HepG2 (cell line): ENCODE measurements around the gene KDM3B. TPM values are rescaled to one million over a fixed set of nuclear protein-coding genes. Genes with fewer than 3 reads are reported as not detected.

Experiments used
- ATAC-seq: fragments of 200-7000 bp; cut with Tn5 transposase; 3 replicates; pipeline ENCODE4 v1.9.1; 2020; ENCODE audit warnings: mild to moderate bottlenecking, moderate library complexity
- BruUV-seq: library from RNA; stranded (reverse); fragments of 400-500 nt; replicated peaks from 2 replicates; lab custom pipeline; 2021; lab: Mats Ljungman, UMichigan
- CTCF ChIA-PET: fragments of 300-600 bp; formaldehyde crosslinking; extraction: SDS; loops from one replicate; lab custom pipeline; 2021; ENCODE audit warnings: low total read pairs, inconsistent platforms, low intra/inter-chr PET ratio; lab: Yijun Ruan, JAX
- POLR2A ChIA-PET: fragments of 350-600 bp; sonication (Branson Sonifier 250); formaldehyde crosslinking; loops from one replicate; lab custom pipeline; 2020; ENCODE audit warnings: antibody characterized with exemption, inconsistent platforms; lab: Yijun Ruan, JAX
- DNase-seq: peaks from one replicate; pipeline ENCODE4 v3.0.0-alpha.2; 2015; ENCODE audit warnings: low spot score
- FAIRE-seq: peaks from 3 replicates; lab custom pipeline; 2011; peaks lifted over from hg19 to GRCh38; lab: Jason Lieb, UNC
- H2AFZ ChIP-seq: one replicate; pipeline ENCODE4 v1.6.1; 2011; ENCODE audit warnings: low read length, inconsistent platforms
- H3K27ac ChIP-seq: fragments of 300-600 bp; 3 replicates; pipeline ENCODE4 v1.8.0; 2011; ENCODE audit warnings: mixed run types, mild to moderate bottlenecking, mixed read lengths, low read length, inconsistent platforms; ENCODE audit not compliant: insufficient read depth; ENCODE audit errors: extremely low read length
- H3K27me3 ChIP-seq, 2 experiments: fragments of 200-600 bp in 1 of 2; 2 replicates in 1 of 2; 3 replicates in 1 of 2; pipeline versions ENCODE4 v1.6.0 to v1.8.0; 2011; ENCODE audit warnings: low read length in 2 of 2, mild to moderate bottlenecking in 2 of 2, moderate library complexity in 2 of 2, inconsistent platforms in 1 of 2; ENCODE audit not compliant: insufficient read depth in 2 of 2, control insufficient read depth in 1 of 2
- H3K36me3 ChIP-seq, 2 experiments: fragments of 200-600 bp in 1 of 2; replicated peaks in 1 of 2; 2 replicates in 1 of 2; 3 replicates in 1 of 2; pipeline versions ENCODE4 v1.5.1 to v1.8.0; 2011; ENCODE audit warnings: low read length in 2 of 2, inconsistent platforms in 1 of 2; ENCODE audit not compliant: insufficient read depth in 2 of 2, control insufficient read depth in 1 of 2
- H3K4me1 ChIP-seq: 2 replicates; pipeline ENCODE4 v1.5.1; 2012; ENCODE audit warnings: low read length, inconsistent platforms; ENCODE audit not compliant: insufficient read depth
- H3K4me2 ChIP-seq: 2 replicates; pipeline ENCODE4 v1.6.0; 2011; ENCODE audit warnings: low read depth, low read length, inconsistent platforms
- H3K4me3 ChIP-seq, 3 experiments: fragments of 200-600 bp in 1 of 3; sonication (generic), shearing (Covaris generic) in 1 of 3; replicated peaks in 1 of 3; 2 replicates each; pipeline ENCODE4 v1.5.1; 2011 to 2016; ENCODE audit warnings: low read length in 3 of 3, inconsistent platforms in 2 of 3, low read depth in 2 of 3, mild to moderate bottlenecking in 2 of 3, control low read depth in 1 of 3, mixed read lengths in 1 of 3; ENCODE audit not compliant: insufficient read depth in 1 of 3
- H3K79me2 ChIP-seq: one replicate; pipeline ENCODE4 v1.6.1; 2011; ENCODE audit warnings: low read length, inconsistent platforms; ENCODE audit not compliant: insufficient read depth
- H3K9ac ChIP-seq: 2 replicates; pipeline ENCODE4 v1.6.0; 2011; ENCODE audit warnings: mild to moderate bottlenecking, low read depth, low read length, inconsistent platforms; ENCODE audit not compliant: insufficient read depth
- H3K9me3 ChIP-seq: 2 replicates; pipeline ENCODE4 v1.5.1; 2012; ENCODE audit warnings: mild to moderate bottlenecking, low read length
- H4K20me1 ChIP-seq: 2 replicates; pipeline ENCODE4 v1.6.0; 2011; ENCODE audit warnings: inconsistent platforms, mild to moderate bottlenecking, low read length, moderate library complexity; ENCODE audit not compliant: insufficient read depth
- DMAP1 ChIP-seq: IDR thresholded peaks from 2 replicates; pipeline ENCODE4 v1.6.1; 2016
- GLI4 ChIP-seq: sonication (generic); formaldehyde crosslinking; IDR thresholded peaks from 2 replicates; pipeline ENCODE4 v1.5.1; 2020; ENCODE audit warnings: missing genetic modification reagents, mild to moderate bottlenecking, moderate library complexity, borderline replicate concordance
- GPBP1L1 ChIP-seq: sonication (generic); formaldehyde crosslinking; IDR thresholded peaks from 2 replicates; pipeline ENCODE4 v1.5.0; 2020; ENCODE audit warnings: mild to moderate bottlenecking, missing genetic modification reagents
- NAIF1 ChIP-seq: sonication (generic); formaldehyde crosslinking; IDR thresholded peaks from 2 replicates; pipeline ENCODE4 v1.5.0; 2020; ENCODE audit warnings: mild to moderate bottlenecking, missing genetic modification reagents, borderline replicate concordance
- REPIN1 ChIP-seq: sonication (generic); formaldehyde crosslinking; IDR thresholded peaks from 2 replicates; pipeline ENCODE4 v1.8.0; 2022; ENCODE audit warnings: missing genetic modification reagents, low read depth, mild to moderate bottlenecking, borderline replicate concordance
- SAFB2 ChIP-seq: sonication (generic); formaldehyde crosslinking; IDR thresholded peaks from 2 replicates; pipeline ENCODE4 v1.5.1; 2020; ENCODE audit warnings: missing genetic modification reagents, low read depth, mild to moderate bottlenecking, borderline replicate concordance
- STAT5B ChIP-seq: sonication (generic); formaldehyde crosslinking; IDR thresholded peaks from 2 replicates; pipeline ENCODE4 v1.4.0; 2020; ENCODE audit warnings: missing genetic modification reagents
- ZFAT ChIP-seq: sonication (generic); formaldehyde crosslinking; conservative IDR thresholded peaks from 2 replicates; pipeline ENCODE4 v1.8.1; 2023; ENCODE audit warnings: missing genetic modification reagents, inconsistent platforms
- ZNF296 ChIP-seq: sonication (generic); formaldehyde crosslinking; conservative IDR thresholded peaks from 2 replicates; pipeline ENCODE4 v1.5.0; 2020; ENCODE audit warnings: mild to moderate bottlenecking, missing genetic modification reagents
- ZNF318 ChIP-seq: sonication (generic); formaldehyde crosslinking; IDR thresholded peaks from 2 replicates; pipeline ENCODE4 v1.4.0; 2020; ENCODE audit warnings: mild to moderate bottlenecking, missing genetic modification reagents
- ZNF558 ChIP-seq: sonication (generic); formaldehyde crosslinking; IDR thresholded peaks from 2 replicates; pipeline ENCODE4 v1.9.0; 2022; ENCODE audit warnings: mild to moderate bottlenecking, missing genetic modification reagents, borderline replicate concordance
- ZNF577 ChIP-seq: sonication (generic); formaldehyde crosslinking; IDR thresholded peaks from 2 replicates; pipeline ENCODE4 v1.4.0; 2020; ENCODE audit warnings: mild to moderate bottlenecking, low read depth, missing genetic modification reagents, borderline replicate concordance
- ZNF605 ChIP-seq: sonication (generic); formaldehyde crosslinking; IDR thresholded peaks from 2 replicates; pipeline ENCODE4 v1.8.0; 2022; ENCODE audit warnings: mild to moderate bottlenecking, missing genetic modification reagents
- ZNF614 ChIP-seq: IDR thresholded peaks from 2 replicates; pipeline ENCODE4 v1.6.1; 2018; ENCODE audit warnings: missing biosample characterization, missing genetic modification reagents, inconsistent platforms, borderline replicate concordance
- ZNF704 ChIP-seq: sonication (generic); formaldehyde crosslinking; IDR thresholded peaks from 2 replicates; pipeline ENCODE4 v1.8.1; 2023; ENCODE audit warnings: mild to moderate bottlenecking, inconsistent platforms, moderate library complexity, missing genetic modification reagents, borderline replicate concordance
- WGBS: methylation state at CpG from one replicate; pipeline ENCODE4 v1.1.6; 2017; ENCODE audit warnings: low lambda C conversion rate; 5-methylcytosine and 5-hydroxymethylcytosine counted together
- in situ Hi-C: cut with HindIII; loops from 2 replicates; pipeline ENCODE4 v1.10.0; 2017; ENCODE audit warnings: low pct_unique_long_range_greater_than_20kb; ENCODE audit not compliant: extremely low pct_ligation_motif_present
- intact Hi-C: fragments of 100-400 bp; cut with micrococcal nuclease; formaldehyde crosslinking; loops from one replicate; pipeline ENCODE4 v1.10.0; 2022; ENCODE audit not compliant: unreplicated experiment
- polyA plus RNA-seq, 8 experiments: library from polyadenylated mRNA; depleted of rRNA in 3 of 8; stranded (reverse) in 7 of 8; unstranded in 1 of 8; fragments of >200 nt; fragmentation: Illumina TruSeq in 4 of 8; extraction: Trizol in 4 of 8; gene quantifications; 2 replicates each; pipeline versions ENCODE4 v1.2.1 to v1.2.3, GENCODE V29; 2011 to 2016; ENCODE audit warnings: low read depth in 4 of 8, missing spikeins in 1 of 8, mixed read lengths in 1 of 8; ENCODE audit not compliant: insufficient read depth in 1 of 8
- total RNA-seq, 5 experiments: library from RNA; depleted of rRNA; stranded (reverse); fragments of >200 nt; fragmentation: Illumina TruSeq; extraction: Trizol; gene quantifications; 2 replicates each; pipeline ENCODE4 v1.2.3, GENCODE V29; 2016; ENCODE audit warnings: low read depth in 1 of 5

The KDM3B gene
- total and polyA plus RNA-seq, 2 of the 13 experiments (the other 11 are each of a cell fraction or from before 2014, with no cell fraction given) = 19.7 to 34.3 TPM

- no peak overlapping the region for H3K4me2 ChIP-seq
- H3K9me3 ChIP-seq = no peaks in the 10 kb centered on the region
- no TSS peak for BruUV-seq
- intact Hi-C loops = no loop called here
- H3K9ac ChIP-seq = no peak overlapping the region
- in situ Hi-C loops = no loop called here
- H2AFZ ChIP-seq = no peak overlapping the region
- no peaks in the 10 kb centered on the region for H3K79me2 ChIP-seq
- 94% methylated on average over 12 of the region's 14 CpGs for WGBS
- ChIA-PET POLR2A (interaction anchor here (1.4 kb wide), 1 partner anchor 9 kb away, joined by 5 read pairs; the partner anchor contains the start of gene FAM53C), CTCF (no interaction called here)
- no peaks in the 10 kb centered on the region for H4K20me1 ChIP-seq
- no peaks in the 10 kb centered on the region for H3K27me3 ChIP-seq
- no peak overlapping the region for H3K27ac ChIP-seq
- ATAC-seq (no peak), FAIRE-seq (no peak), DNase-seq (no peak)
- no peak overlapping the region for H3K4me3 ChIP-seq
- no peaks in the 10 kb centered on the region for H3K4me1 ChIP-seq
- peaks cover 14 to 47% of the 10 kb centered on the region in 2 experiments for H3K36me3 ChIP-seq
- TF ChIP-seq ZNF605 (no peak), ZNF614 (CRISPR knock-in tag) (no peak), ZNF558 (CRISPR knock-in tag) (no peak), GLI4 (CRISPR knock-in tag) (no peak), REPIN1 (no peak), ZFAT (no peak), SAFB2 (CRISPR knock-in tag) (no peak), ZNF577 (CRISPR knock-in tag) (no peak), STAT5B (CRISPR knock-in tag) (no peak), ZNF296 (CRISPR knock-in tag) (no peak), DMAP1 (CRISPR knock-in tag) (no peak), GPBP1L1 (CRISPR knock-in tag) (no peak), NAIF1 (CRISPR knock-in tag) (no peak), ZNF704 (no peak), ZNF318 (no peak)
Observed at GRCh38 chr5:138346889-138347288, 5.6 kb upstream of the KDM3B start.
